Ascending aorta (tissue), 2 donors: Measurements from ENCODE around the gene PAPSS1. TPM values are rescaled to one million over a fixed set of nuclear protein-coding genes. Genes with fewer than 3 reads are reported as not detected.
"Not testable (repeated sequence)": the region's sequence is repeated elsewhere in the genome, so short reads cannot be mapped to it uniquely, and the experiment has no call there.

Source experiments
- DNase-seq, 2 donors: peaks; one replicate each; pipeline ENCODE4 v3.0.0-alpha.2; 2019; ENCODE audit warnings: low spot score in 2 of 2
- H3K27ac ChIP-seq, 2 donors: fragments of 200-600 bp; sonication (generic); one replicate each; pipeline ENCODE4 v1.5.1; 2016 to 2017; ENCODE audit warnings: mild to moderate bottlenecking in 1 of 2
- H3K27me3 ChIP-seq: fragments of 200-600 bp; sonication (generic); one replicate; pipeline ENCODE4 v1.5.1; 2017
- H3K36me3 ChIP-seq, 2 donors: fragments of 200-600 bp; sonication (generic); one replicate each; pipeline ENCODE4 v1.5.1; 2016
- H3K4me1 ChIP-seq, 2 donors: fragments of 200-600 bp; sonication (generic); one replicate each; pipeline ENCODE4 v1.5.1; 2016 to 2017; ENCODE audit warnings: mild to moderate bottlenecking in 1 of 2
- H3K4me3 ChIP-seq, 2 donors: fragments of 200-600 bp; sonication (generic); one replicate each; pipeline ENCODE4 v1.5.1; 2016 to 2017; ENCODE audit warnings: mild to moderate bottlenecking in 1 of 2
- H3K9me3 ChIP-seq, 2 donors: fragments of 200-600 bp; sonication (generic); one replicate each; pipeline ENCODE4 v1.5.1; 2016
- intact Hi-C: fragments of 100-400 bp; cut with DNase I; formaldehyde crosslinking; loops from one replicate; pipeline ENCODE4 v1.15.1; 2023
- total RNA-seq: library from RNA; depleted of rRNA; stranded (reverse); fragments of >200 nt; gene quantifications from one replicate; pipeline ENCODE4 v1.1.0, GENCODE V29; 2016
- TF ChIP-seq, protein P1 (sequence below), 3 experiments: fragments of 200-600 bp in 2 of 3; fragments of 450-650 bp in 1 of 3; sonication (generic) in 2 of 3; IDR thresholded peaks; one replicate each; pipeline ENCODE4 v1.5.1; 2016 to 2019; ENCODE audit warnings: antibody characterized with exemption in 3 of 3, mild to moderate bottlenecking in 1 of 3, moderate library complexity in 1 of 3

The PAPSS1 gene
- total RNA-seq, 1 donor from 2014 or later: 17.9 TPM

- Histone ChIP-seq H3K36me3 (no peaks in the 10 kb centered on the region), H3K4me1 (no peaks in the 10 kb centered on the region), H3K27ac (no peak overlapping the region), H3K9me3 (peaks cover 28 to 41% of the 10 kb centered on the region in 2 donors), H3K27me3 (no peaks in the 10 kb centered on the region), H3K4me3 (no peak overlapping the region)
- TF ChIP-seq, protein P1, sequence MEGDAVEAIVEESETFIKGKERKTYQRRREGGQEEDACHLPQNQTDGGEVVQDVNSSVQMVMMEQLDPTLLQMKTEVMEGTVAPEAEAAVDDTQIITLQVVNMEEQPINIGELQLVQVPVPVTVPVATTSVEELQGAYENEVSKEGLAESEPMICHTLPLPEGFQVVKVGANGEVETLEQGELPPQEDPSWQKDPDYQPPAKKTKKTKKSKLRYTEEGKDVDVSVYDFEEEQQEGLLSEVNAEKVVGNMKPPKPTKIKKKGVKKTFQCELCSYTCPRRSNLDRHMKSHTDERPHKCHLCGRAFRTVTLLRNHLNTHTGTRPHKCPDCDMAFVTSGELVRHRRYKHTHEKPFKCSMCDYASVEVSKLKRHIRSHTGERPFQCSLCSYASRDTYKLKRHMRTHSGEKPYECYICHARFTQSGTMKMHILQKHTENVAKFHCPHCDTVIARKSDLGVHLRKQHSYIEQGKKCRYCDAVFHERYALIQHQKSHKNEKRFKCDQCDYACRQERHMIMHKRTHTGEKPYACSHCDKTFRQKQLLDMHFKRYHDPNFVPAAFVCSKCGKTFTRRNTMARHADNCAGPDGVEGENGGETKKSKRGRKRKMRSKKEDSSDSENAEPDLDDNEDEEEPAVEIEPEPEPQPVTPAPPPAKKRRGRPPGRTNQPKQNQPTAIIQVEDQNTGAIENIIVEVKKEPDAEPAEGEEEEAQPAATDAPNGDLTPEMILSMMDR (IDR thresholded peaks at IDR 0.05): no peak
- intact Hi-C loops: no loop called here
- DNase-seq: no peak
Measured at GRCh38 chr4:107708225-107708624, 11.8 kb downstream of the PAPSS1 start.

GRCh38 chr4:107705742-107706556 is 14.1 kb downstream of the PAPSS1 start:
- DNase-seq: no peak
- no peak overlapping the region for H3K27ac ChIP-seq
- no peaks in the 10 kb centered on the region for H3K4me1 ChIP-seq
- no peaks in the 10 kb centered on the region for H3K27me3 ChIP-seq
- intact Hi-C loops: no loop called here
- TF ChIP-seq, protein P1 (IDR thresholded peaks at IDR 0.05): no peak
- H3K4me3 ChIP-seq: no peak overlapping the region
- no peaks in the 10 kb centered on the region for H3K36me3 ChIP-seq
- peaks cover 29 to 41% of the 10 kb centered on the region in 2 donors for H3K9me3 ChIP-seq

DNA sequence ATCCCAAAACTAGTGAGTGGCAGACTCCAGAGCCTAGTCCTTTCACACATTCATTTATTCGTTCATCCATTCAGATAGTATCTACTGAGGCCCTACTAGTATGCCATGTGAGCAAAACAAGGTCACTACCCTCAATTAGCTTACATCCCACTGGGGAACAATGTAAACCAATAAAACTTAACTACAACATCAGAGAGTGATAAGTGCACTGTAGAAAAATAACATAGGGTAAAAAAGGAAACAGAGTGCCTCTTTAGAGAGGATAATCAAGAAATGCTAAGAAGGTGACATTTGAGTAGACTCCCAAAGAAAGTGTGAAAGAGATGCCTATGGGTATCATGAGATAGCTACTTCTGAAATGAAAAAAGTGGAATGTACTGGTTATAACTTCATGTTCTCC is 18.5 kb downstream of the PAPSS1 start:
- no peak overlapping the region for H3K4me3 ChIP-seq
- H3K27ac ChIP-seq: peak overlapping the region in 1 of 2 donors; percentile 6
- DNase-seq: no peak
- H3K9me3 ChIP-seq: peaks cover 23 to 30% of the 10 kb centered on the region in 2 donors
- no peaks in the 10 kb centered on the region for H3K27me3 ChIP-seq
- intact Hi-C loops: no loop called here
- H3K36me3 ChIP-seq: peaks cover 0 to 9% of the 10 kb centered on the region in 2 donors
- TF ChIP-seq, protein P1 (IDR thresholded peaks at IDR 0.05): no peak
- peaks cover 0 to 3% of the 10 kb centered on the region in 2 donors for H3K4me1 ChIP-seq

DNA sequence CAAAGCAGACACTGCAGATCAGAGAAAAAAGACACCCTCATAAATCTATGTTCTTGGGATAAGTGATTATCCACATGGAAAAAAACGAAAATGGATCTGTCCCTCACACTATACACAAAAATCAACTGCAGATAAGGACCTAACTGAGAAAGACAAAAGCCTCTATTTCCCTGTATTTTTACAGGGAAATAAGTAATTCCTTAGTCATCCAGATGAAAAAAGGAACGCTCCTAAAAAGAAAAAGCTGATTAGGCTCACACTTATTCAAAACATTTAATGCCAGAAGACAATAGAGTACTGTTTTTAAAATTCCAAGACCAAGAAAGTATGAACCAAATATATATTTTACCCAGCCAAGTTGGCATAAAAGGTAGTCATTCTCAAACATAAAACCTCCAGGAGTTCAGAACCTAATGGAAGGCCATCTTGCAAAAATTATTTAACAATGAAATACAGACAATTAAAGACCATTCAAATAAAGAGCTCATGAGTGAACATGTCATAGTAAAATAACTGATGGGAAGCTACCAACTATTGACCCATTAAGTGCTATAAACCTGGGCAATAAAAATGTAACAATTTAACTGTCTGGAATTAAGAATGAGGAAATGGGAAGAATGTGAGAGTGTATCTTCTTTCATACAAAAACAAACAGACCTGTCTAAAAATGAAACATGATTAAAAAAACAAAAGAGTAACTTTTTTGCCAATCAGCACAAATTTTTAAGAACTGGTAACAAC is 20.4 kb downstream of the PAPSS1 start:
- intact Hi-C loops: no loop called here
- Histone ChIP-seq H3K27ac (no peak overlapping the region), H3K36me3 (peaks cover 0 to 13% of the 10 kb centered on the region in 2 donors), H3K4me3 (no peak overlapping the region), H3K4me1 (peaks cover 0 to 3% of the 10 kb centered on the region in 2 donors), H3K27me3 (no peaks in the 10 kb centered on the region), H3K9me3 (peaks cover 9 to 11% of the 10 kb centered on the region in 2 donors)
- TF ChIP-seq, protein P1 (IDR thresholded peaks at IDR 0.05): no peak
- no peak for DNase-seq

GRCh38 chr4:107696187-107696586 is 23.8 kb downstream of the PAPSS1 start:
- intact Hi-C loops, H3K4me3 ChIP-seq, H3K27me3 ChIP-seq, H3K9me3 ChIP-seq, DNase-seq, H3K27ac ChIP-seq, H3K4me1 ChIP-seq: not testable (repeated sequence)
- peaks cover 3 to 13% of the 10 kb centered on the region in 2 donors for H3K36me3 ChIP-seq

DNA sequence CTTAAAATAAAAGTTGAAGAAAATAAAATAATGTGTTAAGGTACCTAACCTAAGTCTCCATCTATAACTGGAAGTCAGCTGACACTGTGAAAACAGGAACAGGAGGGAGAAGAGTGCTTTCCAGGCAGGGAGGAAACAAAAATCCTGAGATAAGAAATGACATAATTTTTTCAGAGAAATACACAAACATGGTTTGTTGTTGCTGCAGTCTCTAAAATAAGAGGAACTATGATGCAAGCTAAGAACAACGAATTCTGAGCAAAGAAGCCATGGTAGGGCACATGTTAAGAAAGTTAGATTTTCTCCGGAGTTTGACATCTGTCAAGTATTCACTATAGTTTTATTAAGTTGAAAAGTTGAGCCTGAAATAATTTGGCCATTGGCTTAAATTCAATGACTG is 26.9 kb downstream of the PAPSS1 start:
- no peak overlapping the region for H3K27ac ChIP-seq
- no peaks in the 10 kb centered on the region for H3K27me3 ChIP-seq
- H3K9me3 ChIP-seq: no peaks in the 10 kb centered on the region
- no peak overlapping the region for H3K4me3 ChIP-seq
- no peak for DNase-seq
- H3K4me1 ChIP-seq: peaks cover 0 to 3% of the 10 kb centered on the region in 2 donors
- peaks cover 3 to 6% of the 10 kb centered on the region in 2 donors for H3K36me3 ChIP-seq
- intact Hi-C loops: no loop called here
- TF ChIP-seq, protein P1 (IDR thresholded peaks at IDR 0.05): no peak
